SK-N-SH treated with all-trans-retinoic acid at 6 μM for 48 hours (cell line): Measurements from ENCODE around the gene PRPF19.

Experiments used
- OSR1 ChIP-seq: fragments of 250-450 bp; sonication (Bioruptor Pico); IDR thresholded peaks from 2 replicates; pipeline ENCODE4 v1.8.0; 2022; ENCODE audit warnings: moderate library complexity, mild to moderate bottlenecking, inconsistent platforms
- POU6F1 ChIP-seq: fragments of 250-450 bp; sonication (Bioruptor Pico); IDR thresholded peaks from 2 replicates; pipeline ENCODE4 v1.8.0; 2021; ENCODE audit warnings: low read depth, mild to moderate bottlenecking, moderate library complexity, borderline replicate concordance
- RARB ChIP-seq: fragments of 250-450 bp; sonication (Bioruptor Pico); IDR thresholded peaks from 2 replicates; pipeline ENCODE4 v1.8.0; 2021; ENCODE audit warnings: mild to moderate bottlenecking, moderate library complexity
- ZFP30 ChIP-seq: fragments of 450-650 bp; formaldehyde crosslinking; IDR thresholded peaks from 2 replicates; pipeline ENCODE4 v1.5.0; 2022; ENCODE audit warnings: mild to moderate bottlenecking, moderate library complexity
- ZNF70 ChIP-seq: fragments of 450-650 bp; formaldehyde crosslinking; IDR thresholded peaks from 2 replicates; pipeline ENCODE4 v1.5.0; 2020; ENCODE audit warnings: mild to moderate bottlenecking, moderate library complexity
- TF ChIP-seq, protein P1 (sequence below): fragments of 250-450 bp; sonication (Bioruptor Pico); IDR thresholded peaks from 2 replicates; pipeline ENCODE4 v1.5.0; 2020; ENCODE audit warnings: mild to moderate bottlenecking, moderate library complexity
- TF ChIP-seq, protein P2 (sequence below): fragments of 250-450 bp; sonication (Bioruptor Pico); IDR thresholded peaks from 2 replicates; pipeline ENCODE4 v1.8.0; 2020; ENCODE audit warnings: mild to moderate bottlenecking, moderate library complexity, borderline replicate concordance
- TF ChIP-seq, protein P3 (sequence below): fragments of 250-450 bp; sonication (Bioruptor Pico); IDR thresholded peaks from 2 replicates; pipeline ENCODE4 v1.5.1; 2021; ENCODE audit warnings: mild to moderate bottlenecking, moderate library complexity
- TF ChIP-seq, protein P4 (sequence below): fragments of 250-450 bp; sonication (Bioruptor Pico); IDR thresholded peaks from 2 replicates; pipeline ENCODE4 v1.5.1; 2020; ENCODE audit warnings: low read depth, mild to moderate bottlenecking, moderate library complexity

- TF ChIP-seq ZFP30 (CRISPR knock-in tag) (no peak), RARB (CRISPR knock-in tag) (no peak), POU6F1 (CRISPR knock-in tag) (no peak), OSR1 (CRISPR knock-in tag) (no peak), ZNF70 (CRISPR knock-in tag) (no peak)
- TF ChIP-seq, protein P1, sequence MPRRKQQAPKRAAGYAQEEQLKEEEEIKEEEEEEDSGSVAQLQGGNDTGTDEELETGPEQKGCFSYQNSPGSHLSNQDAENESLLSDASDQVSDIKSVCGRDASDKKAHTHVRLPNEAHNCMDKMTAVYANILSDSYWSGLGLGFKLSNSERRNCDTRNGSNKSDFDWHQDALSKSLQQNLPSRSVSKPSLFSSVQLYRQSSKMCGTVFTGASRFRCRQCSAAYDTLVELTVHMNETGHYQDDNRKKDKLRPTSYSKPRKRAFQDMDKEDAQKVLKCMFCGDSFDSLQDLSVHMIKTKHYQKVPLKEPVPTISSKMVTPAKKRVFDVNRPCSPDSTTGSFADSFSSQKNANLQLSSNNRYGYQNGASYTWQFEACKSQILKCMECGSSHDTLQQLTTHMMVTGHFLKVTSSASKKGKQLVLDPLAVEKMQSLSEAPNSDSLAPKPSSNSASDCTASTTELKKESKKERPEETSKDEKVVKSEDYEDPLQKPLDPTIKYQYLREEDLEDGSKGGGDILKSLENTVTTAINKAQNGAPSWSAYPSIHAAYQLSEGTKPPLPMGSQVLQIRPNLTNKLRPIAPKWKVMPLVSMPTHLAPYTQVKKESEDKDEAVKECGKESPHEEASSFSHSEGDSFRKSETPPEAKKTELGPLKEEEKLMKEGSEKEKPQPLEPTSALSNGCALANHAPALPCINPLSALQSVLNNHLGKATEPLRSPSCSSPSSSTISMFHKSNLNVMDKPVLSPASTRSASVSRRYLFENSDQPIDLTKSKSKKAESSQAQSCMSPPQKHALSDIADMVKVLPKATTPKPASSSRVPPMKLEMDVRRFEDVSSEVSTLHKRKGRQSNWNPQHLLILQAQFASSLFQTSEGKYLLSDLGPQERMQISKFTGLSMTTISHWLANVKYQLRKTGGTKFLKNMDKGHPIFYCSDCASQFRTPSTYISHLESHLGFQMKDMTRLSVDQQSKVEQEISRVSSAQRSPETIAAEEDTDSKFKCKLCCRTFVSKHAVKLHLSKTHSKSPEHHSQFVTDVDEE, result no peak
- TF ChIP-seq, protein P2, sequence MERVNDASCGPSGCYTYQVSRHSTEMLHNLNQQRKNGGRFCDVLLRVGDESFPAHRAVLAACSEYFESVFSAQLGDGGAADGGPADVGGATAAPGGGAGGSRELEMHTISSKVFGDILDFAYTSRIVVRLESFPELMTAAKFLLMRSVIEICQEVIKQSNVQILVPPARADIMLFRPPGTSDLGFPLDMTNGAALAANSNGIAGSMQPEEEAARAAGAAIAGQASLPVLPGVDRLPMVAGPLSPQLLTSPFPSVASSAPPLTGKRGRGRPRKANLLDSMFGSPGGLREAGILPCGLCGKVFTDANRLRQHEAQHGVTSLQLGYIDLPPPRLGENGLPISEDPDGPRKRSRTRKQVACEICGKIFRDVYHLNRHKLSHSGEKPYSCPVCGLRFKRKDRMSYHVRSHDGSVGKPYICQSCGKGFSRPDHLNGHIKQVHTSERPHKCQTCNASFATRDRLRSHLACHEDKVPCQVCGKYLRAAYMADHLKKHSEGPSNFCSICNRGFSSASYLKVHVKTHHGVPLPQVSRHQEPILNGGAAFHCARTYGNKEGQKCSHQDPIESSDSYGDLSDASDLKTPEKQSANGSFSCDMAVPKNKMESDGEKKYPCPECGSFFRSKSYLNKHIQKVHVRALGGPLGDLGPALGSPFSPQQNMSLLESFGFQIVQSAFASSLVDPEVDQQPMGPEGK, result no peak
- TF ChIP-seq, protein P3, sequence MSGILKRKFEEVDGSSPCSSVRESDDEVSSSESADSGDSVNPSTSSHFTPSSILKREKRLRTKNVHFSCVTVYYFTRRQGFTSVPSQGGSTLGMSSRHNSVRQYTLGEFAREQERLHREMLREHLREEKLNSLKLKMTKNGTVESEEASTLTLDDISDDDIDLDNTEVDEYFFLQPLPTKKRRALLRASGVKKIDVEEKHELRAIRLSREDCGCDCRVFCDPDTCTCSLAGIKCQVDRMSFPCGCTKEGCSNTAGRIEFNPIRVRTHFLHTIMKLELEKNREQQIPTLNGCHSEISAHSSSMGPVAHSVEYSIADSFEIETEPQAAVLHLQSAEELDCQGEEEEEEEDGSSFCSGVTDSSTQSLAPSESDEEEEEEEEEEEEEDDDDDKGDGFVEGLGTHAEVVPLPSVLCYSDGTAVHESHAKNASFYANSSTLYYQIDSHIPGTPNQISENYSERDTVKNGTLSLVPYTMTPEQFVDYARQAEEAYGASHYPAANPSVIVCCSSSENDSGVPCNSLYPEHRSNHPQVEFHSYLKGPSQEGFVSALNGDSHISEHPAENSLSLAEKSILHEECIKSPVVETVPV (CRISPR knock-in tag), result no peak
- TF ChIP-seq, protein P4, sequence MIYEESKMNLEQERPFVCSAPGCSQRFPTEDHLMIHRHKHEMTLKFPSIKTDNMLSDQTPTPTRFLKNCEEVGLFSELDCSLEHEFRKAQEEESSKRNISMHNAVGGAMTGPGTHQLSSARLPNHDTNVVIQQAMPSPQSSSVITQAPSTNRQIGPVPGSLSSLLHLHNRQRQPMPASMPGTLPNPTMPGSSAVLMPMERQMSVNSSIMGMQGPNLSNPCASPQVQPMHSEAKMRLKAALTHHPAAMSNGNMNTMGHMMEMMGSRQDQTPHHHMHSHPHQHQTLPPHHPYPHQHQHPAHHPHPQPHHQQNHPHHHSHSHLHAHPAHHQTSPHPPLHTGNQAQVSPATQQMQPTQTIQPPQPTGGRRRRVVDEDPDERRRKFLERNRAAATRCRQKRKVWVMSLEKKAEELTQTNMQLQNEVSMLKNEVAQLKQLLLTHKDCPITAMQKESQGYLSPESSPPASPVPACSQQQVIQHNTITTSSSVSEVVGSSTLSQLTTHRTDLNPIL (CRISPR knock-in tag), result no peak
Observed at GRCh38 chr11:60867871-60868681, 38.3 kb downstream of the PRPF19 start.
